ENCODE measurements around the gene INPP5F. TPM values are rescaled to one million over a fixed set of nuclear protein-coding genes. Genes with fewer than 3 reads are reported as not detected.
"Not testable (repeated sequence)": the region's sequence is repeated elsewhere in the genome, so short reads cannot be mapped to it uniquely, and the experiment has no call there.

INPP5F gene
- total RNA-seq, 2 experiments from 2014 or later: 10.5 to 10.9 TPM

GRCh38 chr10:119689016-119689580 is 36.8 kb upstream of the INPP5F start:
- Mint-ChIP-seq H3K4me1 (ENCODE audit: low read depth) (peaks cover 16% of the 10 kb centered on the region), H3K36me3 (ENCODE audit: low read depth) (no peaks in the 10 kb centered on the region), H3K9me3 (no peaks in the 10 kb centered on the region), H3K27ac (no peak overlapping the region), H3K4me3 (no peak overlapping the region), H3K27me3 (ENCODE audit: low read depth) (no peaks in the 10 kb centered on the region)
- intact Hi-C loops (cut with micrococcal nuclease): loop anchor here (5.0 kb wide), 1 partner anchor 1043 kb away; no protein-coding TSS in a partner anchor
- CTCF ChIA-PET: interaction anchor here (0.9 kb wide), 1 partner anchor 16 kb away, joined by 3 read pairs; no protein-coding TSS in a partner anchor
- DNase-seq: no peak

DNA sequence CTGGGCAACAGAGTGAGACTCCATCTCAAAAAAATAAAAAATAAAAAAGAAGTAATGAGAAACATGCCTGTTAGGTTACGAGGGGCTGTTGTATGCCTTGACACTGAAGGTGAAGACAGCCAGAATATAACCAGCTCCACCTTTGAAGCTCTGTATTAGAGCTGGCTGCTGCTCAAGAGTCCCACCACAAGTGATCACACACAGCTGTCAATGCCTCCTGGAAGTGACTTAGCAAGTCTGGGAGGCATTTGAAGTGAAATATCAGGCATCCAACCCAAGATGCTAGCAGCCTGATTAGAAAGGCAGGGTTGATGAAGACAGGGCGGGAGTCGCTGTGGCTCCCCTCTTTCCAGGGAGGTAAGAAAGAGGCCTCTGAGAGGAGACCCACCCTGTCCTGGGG is 34.1 kb upstream of the INPP5F start:
- intact Hi-C loops (cut with micrococcal nuclease): no loop called here
- no peaks in the 10 kb centered on the region for H3K9me3 Mint-ChIP-seq
- no peaks in the 10 kb centered on the region for H3K36me3 Mint-ChIP-seq (ENCODE audit: low read depth)
- CTCF ChIA-PET: interaction anchor here (1.1 to 1.9 kb wide), 2 partner anchors 34 to 59 kb away, joined by 4 to 5 read pairs; partner anchors contain the start of gene INPP5F
- H3K4me1 Mint-ChIP-seq (ENCODE audit: low read depth): peaks cover 11% of the 10 kb centered on the region
- no peak overlapping the region for H3K27ac Mint-ChIP-seq
- no peak for DNase-seq
- no peaks in the 10 kb centered on the region for H3K27me3 Mint-ChIP-seq (ENCODE audit: low read depth)
- no peak overlapping the region for H3K4me3 Mint-ChIP-seq

- DNase-seq: no peak
- no peak overlapping the region for H3K4me3 Mint-ChIP-seq
- no peaks in the 10 kb centered on the region for H3K27me3 Mint-ChIP-seq (ENCODE audit: low read depth)
- H3K9me3 Mint-ChIP-seq: no peaks in the 10 kb centered on the region
- H3K27ac Mint-ChIP-seq: no peak overlapping the region
- no peaks in the 10 kb centered on the region for H3K4me1 Mint-ChIP-seq (ENCODE audit: low read depth)
- H3K36me3 Mint-ChIP-seq (ENCODE audit: low read depth): no peaks in the 10 kb centered on the region
- intact Hi-C loops (cut with micrococcal nuclease): no loop called here
- CTCF ChIA-PET: interaction anchor here (1.9 kb wide), 1 partner anchor 57 kb away, joined by 5 read pairs; no protein-coding TSS in a partner anchor
Observed at GRCh38 chr10:119693262-119693957, 32.4 kb upstream of the INPP5F start.

GRCh38 chr10:119694608-119695007 is 31.2 kb upstream of the INPP5F start:
- CTCF ChIA-PET: interaction anchor here (0.6 to 2.4 kb wide), 3 partner anchors 8 to 57 kb away, joined by 3 to 13 read pairs (median 4); no protein-coding TSS in a partner anchor
- no peaks in the 10 kb centered on the region for H3K36me3 Mint-ChIP-seq (ENCODE audit: low read depth)
- H3K27ac Mint-ChIP-seq: no peak overlapping the region
- H3K27me3 Mint-ChIP-seq (ENCODE audit: low read depth): no peaks in the 10 kb centered on the region
- no peaks in the 10 kb centered on the region for H3K9me3 Mint-ChIP-seq
- intact Hi-C loops (cut with micrococcal nuclease): no loop called here
- no peak overlapping the region for H3K4me3 Mint-ChIP-seq
- no peak for DNase-seq
- no peaks in the 10 kb centered on the region for H3K4me1 Mint-ChIP-seq (ENCODE audit: low read depth)

DNA sequence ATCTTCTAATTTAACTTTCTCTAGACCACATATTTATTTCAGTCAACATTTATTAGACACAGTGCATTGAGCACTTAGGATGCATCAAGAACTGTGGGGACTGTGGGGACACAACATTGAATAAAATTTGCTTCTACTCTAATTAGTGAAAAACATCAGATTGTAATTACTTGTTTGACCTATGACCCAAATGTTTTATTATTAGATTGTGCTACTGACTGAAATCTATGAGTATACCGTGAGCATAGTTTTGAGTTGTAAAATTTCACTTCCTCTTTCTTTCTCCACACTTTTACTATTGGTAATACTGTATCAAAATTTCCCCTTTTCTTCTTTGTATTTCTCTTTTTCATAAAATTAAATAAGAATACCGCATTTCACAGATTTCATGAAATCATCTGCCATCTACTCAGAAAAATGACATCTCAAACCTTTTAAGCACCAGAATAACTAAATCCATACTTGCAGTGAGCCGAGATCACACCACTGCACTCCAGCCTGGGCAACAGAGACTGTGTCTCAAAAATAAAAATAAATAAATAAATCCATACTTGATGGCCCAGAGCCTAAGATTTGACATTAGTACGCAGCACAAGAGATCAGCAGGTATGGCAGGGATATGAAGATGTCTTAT is 25.4 kb upstream of the INPP5F start:
- Mint-ChIP-seq H3K4me3 (no peak overlapping the region), H3K36me3 (ENCODE audit: low read depth) (peaks cover 8% of the 10 kb centered on the region), H3K27ac (no peak overlapping the region), H3K9me3 (peaks cover 17% of the 10 kb centered on the region), H3K4me1 (ENCODE audit: low read depth) (peaks cover 44% of the 10 kb centered on the region), H3K27me3 (ENCODE audit: low read depth) (no peaks in the 10 kb centered on the region)
- DNase-seq: no peak
- CTCF ChIA-PET: interaction anchor here (0.8 to 2.1 kb wide), 2 partner anchors 13 to 25 kb away, joined by 3 to 9 read pairs; partner anchors contain the start of gene INPP5F
- intact Hi-C loops (cut with micrococcal nuclease): loop anchor here (5.0 to 10.0 kb wide), 4 partner anchors 137 to 1356 kb away; partner anchors contain the start of genes FAM204A and GRK5

- Mint-ChIP-seq H3K27ac (peak overlapping the region; percentile 92), H3K4me3 (no peak overlapping the region), H3K36me3 (ENCODE audit: low read depth) (peaks cover 18% of the 10 kb centered on the region), H3K9me3 (peaks cover 28% of the 10 kb centered on the region), H3K4me1 (ENCODE audit: low read depth) (peaks cover 57% of the 10 kb centered on the region), H3K27me3 (ENCODE audit: low read depth) (no peaks in the 10 kb centered on the region)
- intact Hi-C loops (cut with micrococcal nuclease): loop anchor here (1.0 to 10.0 kb wide), 5 partner anchors 33 to 1357 kb away; partner anchors contain the start of genes FAM204A and GRK5
- DNase-seq: no peak
- CTCF ChIA-PET: interaction anchor here (0.6 to 2.1 kb wide), 7 partner anchors 9 to 49 kb away, joined by 3 to 9 read pairs (median 3); partner anchors contain the start of gene INPP5F
Observed at GRCh38 chr10:119701861-119702260, 24.0 kb upstream of the INPP5F start.

- H3K9me3 Mint-ChIP-seq: peaks cover 34% of the 10 kb centered on the region
- H3K4me1 Mint-ChIP-seq (ENCODE audit: low read depth): peaks cover 64% of the 10 kb centered on the region
- CTCF ChIA-PET: interaction anchor here (0.7 to 2.1 kb wide), 6 partner anchors 8 to 48 kb away, joined by 3 to 9 read pairs (median 3); partner anchors contain the start of gene INPP5F
- intact Hi-C loops (cut with micrococcal nuclease): loop anchor here (1.0 to 10.0 kb wide), 5 partner anchors 33 to 1358 kb away; partner anchors contain the start of genes FAM204A and GRK5
- peak overlapping the region; percentile 92 for H3K27ac Mint-ChIP-seq
- H3K4me3 Mint-ChIP-seq: no peak overlapping the region
- DNase-seq: no peak
- H3K27me3 Mint-ChIP-seq (ENCODE audit: low read depth): no peaks in the 10 kb centered on the region
- H3K36me3 Mint-ChIP-seq (ENCODE audit: low read depth): peaks cover 23% of the 10 kb centered on the region
Observed at GRCh38 chr10:119702583-119702982, 23.3 kb upstream of the INPP5F start.

- Mint-ChIP-seq H3K9me3 (peaks cover 45% of the 10 kb centered on the region), H3K36me3 (ENCODE audit: low read depth) (peaks cover 31% of the 10 kb centered on the region), H3K27me3 (ENCODE audit: low read depth) (no peaks in the 10 kb centered on the region), H3K4me1 (ENCODE audit: low read depth) (peaks cover 76% of the 10 kb centered on the region), H3K4me3 (peak overlapping the region; percentile 32), H3K27ac (peak overlapping the region; percentile 96)
- DNase-seq: peak; percentile 72
- intact Hi-C loops (cut with micrococcal nuclease): loop anchor here (1.0 to 10.0 kb wide), 6 partner anchors 49 to 1359 kb away; partner anchors contain the start of genes FAM204A and GRK5
- CTCF ChIA-PET: interaction anchor here (0.7 to 2.2 kb wide), 7 partner anchors 17 to 193 kb away, joined by 3 to 8 read pairs (median 4); no protein-coding TSS in a partner anchor
Observed at GRCh38 chr10:119703903-119704508, 21.8 kb upstream of the INPP5F start.

- Mint-ChIP-seq H3K9me3 (peaks cover 56% of the 10 kb centered on the region), H3K4me3 (no peak overlapping the region), H3K27me3 (ENCODE audit: low read depth) (no peaks in the 10 kb centered on the region), H3K4me1 (ENCODE audit: low read depth) (peaks cover 81% of the 10 kb centered on the region), H3K36me3 (ENCODE audit: low read depth) (peaks cover 39% of the 10 kb centered on the region), H3K27ac (peak overlapping the region; percentile 96)
- DNase-seq: no peak
- CTCF ChIA-PET: interaction anchor here (0.7 to 2.2 kb wide), 7 partner anchors 16 to 460 kb away, joined by 3 to 8 read pairs (median 3); no protein-coding TSS in a partner anchor
- intact Hi-C loops (cut with micrococcal nuclease): loop anchor here (1.0 to 10.0 kb wide), 5 partner anchors 19 to 1361 kb away; partner anchors contain the start of gene FAM204A
Observed at GRCh38 chr10:119705434-119705831, 20.4 kb upstream of the INPP5F start.

DNA sequence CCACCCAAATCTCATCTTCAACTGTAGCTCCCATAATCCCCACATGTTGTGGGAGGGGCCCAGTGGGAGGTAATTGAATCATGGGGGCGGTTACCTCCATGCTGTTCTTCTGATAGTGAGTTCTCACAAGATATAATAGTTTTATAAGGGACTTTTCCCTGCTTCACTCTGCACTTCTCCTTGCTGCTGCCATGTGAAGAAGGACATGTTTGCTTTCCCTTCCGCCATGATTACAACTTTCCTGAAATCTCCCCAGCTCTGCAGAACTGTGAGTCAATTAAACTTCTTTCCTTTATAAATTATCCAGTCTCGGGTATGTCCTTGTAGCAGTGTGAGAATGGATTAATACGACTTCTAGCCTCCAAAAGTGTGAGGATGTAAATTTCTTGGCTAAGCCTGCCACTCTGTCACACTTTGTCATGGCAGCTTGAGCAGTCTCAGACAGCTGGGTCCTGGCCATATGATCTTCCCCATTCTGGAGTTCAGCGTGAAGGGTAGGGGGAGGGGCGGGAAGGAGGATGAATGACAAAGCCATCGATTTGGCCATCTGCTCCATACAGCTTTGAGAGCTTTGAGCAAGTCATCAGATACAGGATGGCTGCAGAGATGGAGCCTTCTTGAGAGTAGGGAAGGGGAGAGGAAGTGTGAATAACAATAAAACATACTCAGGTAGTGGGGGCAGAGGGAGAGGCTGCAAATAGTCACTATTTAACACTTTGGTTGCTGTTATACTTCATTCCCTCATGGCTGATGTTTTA is 19.1 kb upstream of the INPP5F start:
- no peak overlapping the region for H3K4me3 Mint-ChIP-seq
- H3K27ac Mint-ChIP-seq: peak overlapping the region; percentile 96
- intact Hi-C loops (cut with micrococcal nuclease): loop anchor here (1.0 to 10.0 kb wide), 2 partner anchors 400 to 1362 kb away; partner anchors contain the start of gene FAM204A
- H3K9me3 Mint-ChIP-seq: peaks cover 66% of the 10 kb centered on the region
- CTCF ChIA-PET: interaction anchor here (0.8 to 3.2 kb wide), 3 partner anchors 20 to 29 kb away, joined by 3 to 10 read pairs (median 5); no protein-coding TSS in a partner anchor
- H3K4me1 Mint-ChIP-seq (ENCODE audit: low read depth): peaks cover 73% of the 10 kb centered on the region
- no peak for DNase-seq
- no peaks in the 10 kb centered on the region for H3K27me3 Mint-ChIP-seq (ENCODE audit: low read depth)
- H3K36me3 Mint-ChIP-seq (ENCODE audit: low read depth): peaks cover 45% of the 10 kb centered on the region

DNA sequence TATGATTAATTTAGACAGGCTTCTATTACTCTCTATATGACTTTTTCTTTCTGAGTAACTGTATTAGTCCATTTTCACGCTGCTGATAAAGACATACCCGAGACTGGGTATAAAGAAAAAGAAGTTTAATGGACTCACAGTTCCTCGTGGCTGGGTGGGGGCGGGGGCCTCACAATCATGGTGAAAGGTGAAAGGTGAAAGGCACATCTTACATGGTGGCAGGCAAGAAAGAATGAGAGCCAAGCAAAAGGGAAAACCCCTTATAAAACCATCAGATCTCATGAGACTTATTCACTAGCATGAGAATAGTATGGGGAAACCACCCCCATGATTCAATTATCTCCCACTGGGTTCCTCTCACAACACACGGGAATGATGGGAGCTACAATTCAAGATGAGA is 18.5 kb upstream of the INPP5F start:
- not testable (repeated sequence) for H3K4me3 Mint-ChIP-seq; H3K27me3 Mint-ChIP-seq (ENCODE audit: low read depth)
- Mint-ChIP-seq H3K4me1 (ENCODE audit: low read depth) (peaks cover 67% of the 10 kb centered on the region), H3K9me3 (peaks cover 64% of the 10 kb centered on the region), H3K27ac (peak overlapping the region; percentile 96), H3K36me3 (ENCODE audit: low read depth) (peaks cover 46% of the 10 kb centered on the region)
- DNase-seq: peak; percentile 70
- intact Hi-C loops (cut with micrococcal nuclease): loop anchor here (1.0 to 10.0 kb wide), 2 partner anchors 401 to 1363 kb away; partner anchors contain the start of gene FAM204A
- CTCF ChIA-PET: interaction anchor here (0.6 to 3.2 kb wide), 3 partner anchors 21 to 585 kb away, joined by 3 to 10 read pairs (median 3); no protein-coding TSS in a partner anchor

Measured in activated naive CD4-positive, alpha-beta T cell treated with anti-CD3 and anti-CD28 coated beads for 36 hours (primary cell).